Endothelial cell of umbilical vein (primary cell): ENCODE results near the gene XDH. TPM values are rescaled to one million over a fixed set of nuclear protein-coding genes. Genes with fewer than 3 reads are reported as not detected.

Experiments used
- BruUV-seq: library from RNA; stranded (reverse); fragments of 400-500 nt; replicated peaks from 2 replicates; lab custom pipeline; 2021; lab: Mats Ljungman, UMichigan
- CTCF ChIA-PET: fragments of 300-600, 350-600 bp; sonication (Branson Sonifier 250); formaldehyde crosslinking; loops from one replicate; lab custom pipeline; 2021; ENCODE audit warnings: antibody characterized with exemption, inconsistent platforms; lab: Charles Lee
- POLR2A ChIA-PET: fragments of 300-600, 350-600 bp; sonication (Branson Sonifier 250); formaldehyde crosslinking; loops from one replicate; lab custom pipeline; 2021; ENCODE audit warnings: antibody characterized with exemption, inconsistent platforms; lab: Charles Lee
- DNase-seq: peaks from one replicate; pipeline ENCODE4 v3.0.0-alpha.2; 2011; ENCODE audit warnings: low read depth, low spot score
- FAIRE-seq: peaks from 2 replicates; lab custom pipeline; 2011; peaks lifted over from hg19 to GRCh38; lab: Jason Lieb, UNC
- H2AFZ ChIP-seq: 2 replicates; pipeline ENCODE4 v1.6.0; 2012; ENCODE audit warnings: low read depth, low read length, control low read depth, inconsistent platforms
- H3K27ac ChIP-seq: 2 replicates; pipeline ENCODE4 v1.5.1; 2011; ENCODE audit warnings: low read depth, mild to moderate bottlenecking, control low read depth, low read length, moderate library complexity; ENCODE audit not compliant: insufficient read depth
- H3K27me3 ChIP-seq, 2 experiments: 2 replicates each; pipeline versions ENCODE4 v1.6.0 to v1.6.1; 2011; ENCODE audit warnings: low read length in 2 of 2, mixed read lengths in 1 of 2; ENCODE audit not compliant: control insufficient read depth in 2 of 2, insufficient read depth in 2 of 2
- H3K36me3 ChIP-seq, 2 experiments: 2 replicates in 1 of 2; 3 replicates in 1 of 2; pipeline ENCODE4 v1.5.1; 2011; ENCODE audit warnings: low read length in 2 of 2, mild to moderate bottlenecking in 1 of 2, moderate library complexity in 1 of 2; ENCODE audit not compliant: control insufficient read depth in 2 of 2, insufficient read depth in 2 of 2; ENCODE audit errors: extremely low read depth in 1 of 2
- H3K4me1 ChIP-seq: 3 replicates; pipeline ENCODE4 v1.5.1; 2011; ENCODE audit warnings: mild to moderate bottlenecking, low read length; ENCODE audit not compliant: control insufficient read depth, insufficient read depth; ENCODE audit errors: extremely low read depth
- H3K4me2 ChIP-seq: 2 replicates; pipeline ENCODE4 v1.6.1; 2011; ENCODE audit warnings: low read length, control low read depth, mixed read lengths; ENCODE audit not compliant: insufficient read depth
- H3K4me3 ChIP-seq, 3 experiments: fragments of 200-600 bp in 1 of 3; sonication (generic), shearing (Covaris generic) in 1 of 3; replicated peaks in 1 of 3; 2 replicates each; pipeline ENCODE4 v1.5.1; 2011 to 2016; ENCODE audit warnings: control low read depth in 3 of 3, low read length in 3 of 3, mild to moderate bottlenecking in 2 of 3, inconsistent platforms in 1 of 3, low read depth in 1 of 3, moderate library complexity in 1 of 3; ENCODE audit not compliant: insufficient read depth in 1 of 3
- H3K79me2 ChIP-seq: 2 replicates; pipeline ENCODE4 v1.6.0; 2012; ENCODE audit warnings: low read length, inconsistent platforms; ENCODE audit not compliant: control insufficient read depth, insufficient read depth
- H3K9ac ChIP-seq: replicated peaks from 2 replicates; pipeline ENCODE3; 2011; ENCODE audit warnings: low read length, control low read depth; ENCODE audit not compliant: insufficient read depth; ENCODE audit errors: extremely low read depth
- H3K9me1 ChIP-seq: replicated peaks from 3 replicates; pipeline ENCODE4 v1.6.0; 2011; ENCODE audit warnings: mild to moderate bottlenecking, low read length; ENCODE audit not compliant: control insufficient read depth, insufficient read depth; ENCODE audit errors: extremely low read depth
- H3K9me3 ChIP-seq: replicated peaks from 2 replicates; pipeline ENCODE4 v1.5.1; 2012; ENCODE audit warnings: low read length, inconsistent platforms; ENCODE audit not compliant: control insufficient read depth, insufficient read depth
- H4K20me1 ChIP-seq: replicated peaks from 2 replicates; pipeline ENCODE3; 2011; ENCODE audit warnings: mild to moderate bottlenecking, low read length; ENCODE audit not compliant: control insufficient read depth, insufficient read depth; ENCODE audit errors: extremely low read depth
- CTCF ChIP-seq, 2 donors: IDR thresholded peaks; 1 replicate in 1 of 2; 2 replicates in 1 of 2; pipeline ENCODE4 v1.5.1; 2011; ENCODE audit warnings: low read length in 2 of 2, mild to moderate bottlenecking in 2 of 2, moderate library complexity in 2 of 2, control low read depth in 1 of 2, inconsistent platforms in 1 of 2, low read depth in 1 of 2; ENCODE audit not compliant: insufficient read depth in 1 of 2; ENCODE audit errors: extremely low read depth in 1 of 2
- EZH2 ChIP-seq: IDR thresholded peaks from 2 replicates; pipeline ENCODE4 v1.6.1; 2012; ENCODE audit warnings: borderline replicate concordance, low read depth, mild to moderate bottlenecking, moderate library complexity, low read length, inconsistent platforms; ENCODE audit not compliant: severe bottlenecking
- FOS ChIP-seq: IDR thresholded peaks from 2 replicates; pipeline ENCODE4 v1.6.1; 2011; ENCODE audit warnings: mild to moderate bottlenecking, low read length, moderate library complexity, borderline replicate concordance; ENCODE audit not compliant: insufficient read depth
- JUN ChIP-seq: IDR thresholded peaks from 2 replicates; pipeline ENCODE4 v1.6.1; 2011; ENCODE audit warnings: borderline replicate concordance, low read depth; ENCODE audit not compliant: insufficient read length, insufficient read depth
- MAX ChIP-seq: IDR thresholded peaks from 2 replicates; pipeline ENCODE4 v1.6.1; 2011; ENCODE audit not compliant: insufficient read depth, insufficient read length
- MYC ChIP-seq: IDR thresholded peaks from one replicate; pipeline ENCODE4 v1.6.1; 2011; ENCODE audit warnings: mild to moderate bottlenecking, low read depth, low read length
- POLR2AphosphoS5 ChIP-seq: IDR thresholded peaks from 2 replicates; pipeline ENCODE4 v1.6.1; 2012; ENCODE audit warnings: low read depth, mild to moderate bottlenecking, control low read depth, low read length, moderate library complexity; ENCODE audit not compliant: insufficient read depth
- dilution Hi-C: fragments of 300-500 bp; cut with MboI; formaldehyde crosslinking; loops from one replicate; pipeline ENCODE4 v1.15.0; 2019; ENCODE audit warnings: low sequenced_read_pairs; ENCODE audit not compliant: extremely low pct_ligation_motif_present
- intact Hi-C: fragments of 100-400 bp; cut with micrococcal nuclease; formaldehyde crosslinking; loops from one replicate; pipeline ENCODE4 v1.10.0; 2022
- polyA plus RNA-seq, 4 experiments: library from polyadenylated mRNA; depleted of rRNA in 3 of 4; stranded (reverse) in 3 of 4; unstranded in 1 of 4; fragments of >200 nt; gene quantifications; 2 replicates each; pipeline versions ENCODE4 v1.2.1 to v1.2.3, GENCODE V29; 2011 to 2012; ENCODE audit warnings: missing spikeins in 1 of 4
- total RNA-seq: library from RNA; stranded (reverse); gene quantifications from 2 replicates; pipeline ENCODE4 v1.2.3, GENCODE V29; 2021

The XDH gene
- total and polyA plus RNA-seq, 2 donors (not counting 3 experiments of a cell fraction or from before 2014, with no cell fraction given) = not detected

DNA sequence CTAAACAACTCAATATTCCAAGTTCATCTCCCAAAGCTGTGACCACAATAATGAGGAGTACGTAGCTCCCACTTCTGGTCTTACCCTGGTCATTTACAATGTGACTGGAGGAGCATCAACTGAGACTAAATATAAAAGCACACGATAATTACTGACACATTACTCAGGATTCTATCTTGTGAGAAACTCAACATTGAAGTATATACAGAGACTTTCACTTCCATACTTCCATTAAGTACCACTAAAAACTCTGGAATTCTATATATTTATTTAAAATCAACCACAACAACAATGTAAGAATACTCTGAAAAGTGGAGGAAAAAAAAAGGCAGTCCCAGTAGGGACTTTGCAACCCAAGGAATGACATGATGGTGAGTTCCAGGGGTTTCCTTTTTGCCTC is 61.4 kb downstream of the XDH start:
- TF ChIP-seq CTCF (IDR thresholded peaks at IDR 0.05; ENCODE audit: extremely low read depth in 1 of 2, insufficient read depth in 1 of 2, low read depth in 1 of 2, low read length in 2 of 2) (no peak), JUN (no peak), POLR2AphosphoS5 (no peak), EZH2 (no peak), MAX (no peak), MYC (no peak), FOS (no peak)
- no peak overlapping the region for H3K4me2 ChIP-seq
- no peaks in the 10 kb centered on the region for H3K27me3 ChIP-seq
- DNase-seq (no peak), FAIRE-seq (no peak)
- H3K79me2 ChIP-seq = no peaks in the 10 kb centered on the region
- no peaks in the 10 kb centered on the region for H4K20me1 ChIP-seq
- no peaks in the 10 kb centered on the region for H3K4me1 ChIP-seq
- intact Hi-C loops (no loop called here), dilution Hi-C loops (no loop called here)
- no peak overlapping the region for H3K9ac ChIP-seq
- H3K9me1 ChIP-seq = no peaks in the 10 kb centered on the region
- BruUV-seq = no TSS peak
- no peak overlapping the region for H3K4me3 ChIP-seq
- ChIA-PET POLR2A (no interaction called here), CTCF (no interaction called here)
- no peaks in the 10 kb centered on the region for H3K9me3 ChIP-seq
- no peak overlapping the region for H3K27ac ChIP-seq
- no peaks in the 10 kb centered on the region for H3K36me3 ChIP-seq
- H2AFZ ChIP-seq = no peak overlapping the region
